ENCODE data around the gene SLC43A1. TPM values are rescaled to one million over a fixed set of nuclear protein-coding genes. Genes with fewer than 3 reads are reported as not detected.

Gene SLC43A1
- total and polyA plus RNA-seq, 2 of the 4 experiments (the other 2 are of a cell fraction): 10.0 to 17.0 TPM

DNA sequence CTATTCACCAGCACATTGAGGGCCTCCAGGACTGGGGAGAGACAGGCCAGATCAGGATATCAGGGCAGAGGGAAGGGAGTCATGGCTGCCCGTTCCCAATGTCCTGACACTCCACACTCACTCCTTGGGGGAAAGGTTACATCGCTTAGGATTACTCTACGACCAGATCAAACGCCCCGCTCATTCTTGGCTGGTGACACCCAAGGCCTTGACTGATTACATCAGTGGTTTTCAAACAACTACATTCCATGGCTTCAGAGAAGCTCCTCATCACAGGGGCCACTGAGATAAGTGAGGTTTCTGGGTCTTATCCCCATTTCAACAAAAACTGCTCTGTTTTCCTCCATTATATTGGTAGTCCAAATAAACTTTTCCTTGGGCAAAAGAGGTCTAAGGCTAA is 37.0 kb upstream of the SLC43A1 start:
- Histone ChIP-seq H4K8ac (ENCODE audit: low read depth in 2 of 2, low read length in 2 of 2) (no peak overlapping the region), H3K9me1 (ENCODE audit: insufficient read depth, low read length) (no peaks in the 10 kb centered on the region), H3K27ac (ENCODE audit: insufficient read depth, low read length) (no peak overlapping the region), H3K18ac (ENCODE audit: low read depth, low read length) (no peak overlapping the region), H2BK5ac (ENCODE audit: low read depth, low read length, poor library complexity, severe bottlenecking) (no peak overlapping the region), H3K4me3 (ENCODE audit: insufficient read depth, low read depth, low read length) (no peak overlapping the region), H3K4me1 (ENCODE audit: control insufficient read depth, insufficient read depth, low read length) (no peaks in the 10 kb centered on the region), H3K14ac (replicated peaks; ENCODE audit: low read depth, low read length) (no peak overlapping the region), H3K9me3 (ENCODE audit: control insufficient read depth, insufficient read depth, low read length) (no peaks in the 10 kb centered on the region), H3K4ac (ENCODE audit: low read depth, low read length) (no peak overlapping the region), H3K27me3 (ENCODE audit: control insufficient read depth, insufficient read depth, low read length) (no peaks in the 10 kb centered on the region), H2BK20ac (ENCODE audit: low read depth, low read length) (no peak overlapping the region), H3K23ac (ENCODE audit: low read depth, low read length) (no peak overlapping the region), H2AK5ac (ENCODE audit: low read depth, low read length) (no peak overlapping the region), H3K9ac (ENCODE audit: low read depth, low read length) (no peak overlapping the region), H2AFZ (replicated peaks; ENCODE audit: low read length, poor library complexity) (no peak overlapping the region), H2AK9ac (replicated peaks; ENCODE audit: low read depth, low read length, poor library complexity) (no peak overlapping the region), H3K36me3 (ENCODE audit: control insufficient read depth, insufficient read depth, low read length) (peaks cover 54% of the 10 kb centered on the region), H3K79me1 (ENCODE audit: low read depth in 1 of 2, low read length in 2 of 2) (no peaks in the 10 kb centered on the region), H4K5ac (ENCODE audit: low read depth, low read length) (no peak overlapping the region), H3K56ac (ENCODE audit: extremely low read depth, insufficient read depth, low read length) (no peak overlapping the region), H2BK15ac (ENCODE audit: low read depth, low read length) (no peak overlapping the region), H4K91ac (ENCODE audit: insufficient read depth, low read depth, low read length) (no peak overlapping the region), H3K4me2 (ENCODE audit: low read depth, low read length) (no peak overlapping the region), H2BK120ac (ENCODE audit: low read depth, low read length) (no peak overlapping the region), H4K20me1 (ENCODE audit: insufficient read depth, low read length) (no peaks in the 10 kb centered on the region)
- in situ Hi-C loops (cut with MboI; ENCODE audit: low sequenced_read_pairs) (no loop called here), intact Hi-C loops (cut with micrococcal nuclease) (no loop called here), dilution Hi-C loops (cut with HindIII; ENCODE audit: low sequenced_read_pairs, unreplicated experiment) (no loop called here)
- DNase-seq (no peak), ATAC-seq (ENCODE audit: low read depth) (no peak)
- no CpG with 5 or more reads among the region's 5 CpGs for WGBS, 2 experiments (ENCODE audit: extremely low coverage in 2 of 2, insufficient read length in 1 of 2)
- BruUV-seq (replicated peaks): no TSS peak
- CTCF ChIA-PET: no interaction called here
- POLR2A ChIA-PET (ENCODE audit: unreplicated experiment): no interaction called here
- TF ChIP-seq, protein P1, sequence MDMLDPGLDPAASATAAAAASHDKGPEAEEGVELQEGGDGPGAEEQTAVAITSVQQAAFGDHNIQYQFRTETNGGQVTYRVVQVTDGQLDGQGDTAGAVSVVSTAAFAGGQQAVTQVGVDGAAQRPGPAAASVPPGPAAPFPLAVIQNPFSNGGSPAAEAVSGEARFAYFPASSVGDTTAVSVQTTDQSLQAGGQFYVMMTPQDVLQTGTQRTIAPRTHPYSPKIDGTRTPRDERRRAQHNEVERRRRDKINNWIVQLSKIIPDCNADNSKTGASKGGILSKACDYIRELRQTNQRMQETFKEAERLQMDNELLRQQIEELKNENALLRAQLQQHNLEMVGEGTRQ (IDR thresholded peaks at IDR 0.05; ENCODE audit: low read depth, low read length): no peak
- TF ChIP-seq MAZ (IDR thresholded peaks at IDR 0.05; ENCODE audit: borderline replicate concordance, low read depth, low read length): no peak
- no peak for TF ChIP-seq FOS (IDR thresholded peaks at IDR 0.05; ENCODE audit: low read depth, low read length)
- TF ChIP-seq RCOR1 (IDR thresholded peaks at IDR 0.05; ENCODE audit: insufficient replicate concordance, low read length): no peak
- TF ChIP-seq CHD1 (IDR thresholded peaks at IDR 0.05; ENCODE audit: low read depth, low read length): no peak
- TF ChIP-seq BHLHE40 (IDR thresholded peaks at IDR 0.05; ENCODE audit: low read depth, low read length): no peak
- TF ChIP-seq, protein P2, sequence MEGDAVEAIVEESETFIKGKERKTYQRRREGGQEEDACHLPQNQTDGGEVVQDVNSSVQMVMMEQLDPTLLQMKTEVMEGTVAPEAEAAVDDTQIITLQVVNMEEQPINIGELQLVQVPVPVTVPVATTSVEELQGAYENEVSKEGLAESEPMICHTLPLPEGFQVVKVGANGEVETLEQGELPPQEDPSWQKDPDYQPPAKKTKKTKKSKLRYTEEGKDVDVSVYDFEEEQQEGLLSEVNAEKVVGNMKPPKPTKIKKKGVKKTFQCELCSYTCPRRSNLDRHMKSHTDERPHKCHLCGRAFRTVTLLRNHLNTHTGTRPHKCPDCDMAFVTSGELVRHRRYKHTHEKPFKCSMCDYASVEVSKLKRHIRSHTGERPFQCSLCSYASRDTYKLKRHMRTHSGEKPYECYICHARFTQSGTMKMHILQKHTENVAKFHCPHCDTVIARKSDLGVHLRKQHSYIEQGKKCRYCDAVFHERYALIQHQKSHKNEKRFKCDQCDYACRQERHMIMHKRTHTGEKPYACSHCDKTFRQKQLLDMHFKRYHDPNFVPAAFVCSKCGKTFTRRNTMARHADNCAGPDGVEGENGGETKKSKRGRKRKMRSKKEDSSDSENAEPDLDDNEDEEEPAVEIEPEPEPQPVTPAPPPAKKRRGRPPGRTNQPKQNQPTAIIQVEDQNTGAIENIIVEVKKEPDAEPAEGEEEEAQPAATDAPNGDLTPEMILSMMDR (conservative IDR thresholded peaks at IDR 0.05; ENCODE audit: low read depth, low read length): no peak
